ENCODE data around the gene CACNA1S.

The CACNA1S gene

GRCh38 chr1:201061049-201061448, 51.2 kb downstream of the CACNA1S start:
- DNase-seq: no peak

- DNase-seq: no peak
These were observed 51.6 kb downstream of the CACNA1S start for GRCh38 chr1:201060586-201060985.

- no peak for DNase-seq
These were observed 52.2 kb downstream of the CACNA1S start for GRCh38 chr1:201059871-201060555.

- no peak for DNase-seq
These were observed 52.8 kb downstream of the CACNA1S start for GRCh38 chr1:201059401-201059800.

GRCh38 chr1:201054091-201054543, 58.1 kb downstream of the CACNA1S start:
- no peak for DNase-seq

GRCh38 chr1:201053155-201053860, 58.9 kb downstream of the CACNA1S start:
- no peak for DNase-seq

GRCh38 chr1:201051399-201051798, 60.8 kb downstream of the CACNA1S start:
- DNase-seq: no peak

GRCh38 chr1:201050515-201051277, 61.5 kb downstream of the CACNA1S start:
- DNase-seq: no peak

GRCh38 chr1:201049248-201049831, 62.9 kb downstream of the CACNA1S start:
- no peak for DNase-seq

- no peak for DNase-seq
These were observed 63.7 kb downstream of the CACNA1S start for GRCh38 chr1:201048521-201048920.

GRCh38 chr1:201044119-201044518, 68.1 kb downstream of the CACNA1S start:
- DNase-seq: no peak

- DNase-seq: no peak
These were observed 69.3 kb downstream of the CACNA1S start for GRCh38 chr1:201042779-201043461.

GRCh38 chr1:201041011-201041410, 71.2 kb downstream of the CACNA1S start:
- DNase-seq: no peak

GRCh38 chr1:201039876-201040275, 72.3 kb downstream of the CACNA1S start:
- no peak for DNase-seq

GRCh38 chr1:201039418-201039817, 72.8 kb downstream of the CACNA1S start:
- DNase-seq: no peak

GRCh38 chr1:201038186-201038876, 73.9 kb downstream of the CACNA1S start:
- no peak for DNase-seq

GRCh38 chr1:201036188-201036842, 75.9 kb downstream of the CACNA1S start:
- no peak for DNase-seq

- DNase-seq: no peak
These were observed 77.6 kb downstream of the CACNA1S start for GRCh38 chr1:201034671-201035070.

GRCh38 chr1:201032408-201032807, 79.8 kb downstream of the CACNA1S start:
- no peak for DNase-seq

- DNase-seq: no peak
These were observed 83.8 kb downstream of the CACNA1S start for GRCh38 chr1:201028461-201028889.

- no peak for DNase-seq
These were observed 85.4 kb downstream of the CACNA1S start for GRCh38 chr1:201026836-201027235.
